Stimulated activated CD8-positive, alpha-beta memory T cell treated with anti-CD3 and anti-CD28 coated beads, Interleukin-2, amount 100 ng/mL, for 48 hours (primary cell): ENCODE results near the gene PYGM.
A peak's percentile ranks its signal among the peaks of the same experiment; 100 is the strongest.

Experiments used
- DNase-seq, 2 donors: peaks; one replicate each; pipeline ENCODE4 v3.0.0-alpha.2; 2020; ENCODE audit warnings: low read depth in 2 of 2

PYGM gene

GRCh38 chr11:64767344-64768299, 7.8 kb upstream of the PYGM start:
- DNase-seq = peak; percentile 76 to 78

- DNase-seq = no peak
Observed at GRCh38 chr11:64766881-64767280, 7.1 kb upstream of the PYGM start.

GRCh38 chr11:64765851-64766665, 6.3 kb upstream of the PYGM start:
- no peak for DNase-seq

GRCh38 chr11:64765291-64765850, 5.6 kb upstream of the PYGM start:
- no peak for DNase-seq

- no peak for DNase-seq
Observed at GRCh38 chr11:64764753-64765152, 5.0 kb upstream of the PYGM start.

- DNase-seq = peak in 1 of 2 donors; percentile 26
Observed at GRCh38 chr11:64764040-64764611, 4.4 kb upstream of the PYGM start.

GRCh38 chr11:64763526-64764039, 3.8 kb upstream of the PYGM start:
- no peak for DNase-seq

- no peak for DNase-seq
Observed at GRCh38 chr11:64762674-64763525, 3.1 kb upstream of the PYGM start.

- no peak for DNase-seq
Observed at GRCh38 chr11:64762277-64762673, 2.5 kb upstream of the PYGM start.

- no peak for DNase-seq
Observed at GRCh38 chr11:64760759-64761420, 1.1 kb upstream of the PYGM start.

GRCh38 chr11:64759131-64759721, 548 bp downstream of the PYGM start:
- DNase-seq = no peak

GRCh38 chr11:64758330-64759079, 1.3 kb downstream of the PYGM start:
- DNase-seq = no peak

- DNase-seq = no peak
Observed at GRCh38 chr11:64757549-64758329, 2.0 kb downstream of the PYGM start.

- no peak for DNase-seq
Observed at GRCh38 chr11:64755681-64756361, 4.0 kb downstream of the PYGM start.

- DNase-seq = no peak
Observed at GRCh38 chr11:64754919-64755662, 4.7 kb downstream of the PYGM start.

GRCh38 chr11:64754124-64754918, 5.5 kb downstream of the PYGM start:
- no peak for DNase-seq
